Measurements from ENCODE around the gene ZNF506.

Gene ZNF506

GRCh38 chr19:19751846-19752245 is 69.7 kb downstream of the ZNF506 start:
- 89 to 93% methylated on average over 11 to 12 of the region's 12 CpGs for WGBS, 2 experiments (ENCODE audit: insufficient coverage in 2 of 2)
- Histone ChIP-seq H3K36me3 (ENCODE audit: control insufficient read depth, insufficient read depth, low read length) (no peaks in the 10 kb centered on the region), H3K4me3 (ENCODE audit: extremely low read depth, insufficient read depth, low read length, poor library complexity, severe bottlenecking) (no peak overlapping the region), H3K4me1 (ENCODE audit: control insufficient read depth, insufficient read depth, low read length, poor library complexity, severe bottlenecking) (no peaks in the 10 kb centered on the region), H3K27ac (ENCODE audit: low read depth, low read length, severe bottlenecking) (no peak overlapping the region), H3K9me3 (ENCODE audit: control insufficient read depth, low read length) (peaks cover 4% of the 10 kb centered on the region)

- Histone ChIP-seq H3K9me3 (ENCODE audit: control insufficient read depth, low read length) (peaks cover 4% of the 10 kb centered on the region), H3K4me1 (ENCODE audit: control insufficient read depth, insufficient read depth, low read length, poor library complexity, severe bottlenecking) (no peaks in the 10 kb centered on the region), H3K4me3 (ENCODE audit: extremely low read depth, insufficient read depth, low read length, poor library complexity, severe bottlenecking) (no peak overlapping the region), H3K36me3 (ENCODE audit: control insufficient read depth, insufficient read depth, low read length) (no peaks in the 10 kb centered on the region), H3K27ac (ENCODE audit: low read depth, low read length, severe bottlenecking) (no peak overlapping the region)
- 93 to 94% methylated on average over 38 to 39 of the region's 40 CpGs for WGBS, 2 experiments (ENCODE audit: insufficient coverage in 2 of 2)
Measured at GRCh38 chr19:19750842-19751790, 70.4 kb downstream of the ZNF506 start.

DNA sequence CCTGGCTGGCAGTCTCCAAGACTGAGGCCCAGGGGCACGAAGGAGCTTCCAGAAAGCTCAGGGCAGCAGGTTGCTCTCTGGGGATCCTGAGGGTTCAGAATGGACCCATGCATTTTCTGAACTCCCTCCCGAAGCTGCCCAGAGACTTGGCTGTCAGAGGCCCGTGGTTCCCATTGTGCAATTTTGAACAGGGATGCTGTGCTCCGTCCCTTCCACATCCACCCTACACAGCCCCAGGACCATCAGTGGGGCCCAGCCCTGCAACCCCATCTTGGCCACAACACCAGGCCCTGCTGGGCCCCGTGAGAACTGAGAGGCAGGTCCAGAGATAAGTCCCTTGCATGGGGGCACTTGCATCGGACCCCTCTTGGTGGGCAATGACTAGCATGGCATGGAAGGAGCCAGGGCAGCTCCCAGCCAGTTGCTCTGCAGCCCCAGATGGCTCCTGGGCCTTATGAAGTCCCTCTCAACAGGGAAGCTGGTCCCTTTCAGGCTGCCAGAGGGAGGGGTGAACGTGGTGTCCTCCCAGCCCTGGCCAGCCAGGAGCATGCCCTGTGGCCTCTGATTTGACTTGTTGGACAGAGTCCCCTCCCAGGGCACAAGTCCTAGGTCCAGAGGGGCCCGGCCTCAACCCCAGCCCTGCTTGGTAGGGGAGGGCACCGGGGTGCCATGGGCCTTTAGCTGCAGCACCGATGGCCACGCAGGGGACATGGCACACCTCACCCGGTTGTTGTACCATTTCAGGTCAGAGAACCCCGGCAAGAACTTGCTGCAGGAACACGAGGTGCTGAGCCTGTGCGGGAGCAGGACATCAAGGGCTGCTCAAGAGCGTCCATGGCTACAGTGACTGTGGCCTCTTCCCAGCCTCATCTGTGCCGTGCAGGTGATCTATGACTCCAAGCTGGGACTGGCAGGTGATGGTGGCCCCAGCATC is 71.4 kb downstream of the ZNF506 start:
- Histone ChIP-seq H3K4me3 (ENCODE audit: extremely low read depth, insufficient read depth, low read length, poor library complexity, severe bottlenecking) (no peak overlapping the region), H3K36me3 (ENCODE audit: control insufficient read depth, insufficient read depth, low read length) (no peaks in the 10 kb centered on the region), H3K9me3 (ENCODE audit: control insufficient read depth, low read length) (no peaks in the 10 kb centered on the region), H3K4me1 (ENCODE audit: control insufficient read depth, insufficient read depth, low read length, poor library complexity, severe bottlenecking) (no peaks in the 10 kb centered on the region), H3K27ac (ENCODE audit: low read depth, low read length, severe bottlenecking) (no peak overlapping the region)
- WGBS, 2 experiments (ENCODE audit: insufficient coverage in 2 of 2), result 86 to 89% methylated on average over 17 of the region's 17 CpGs

GRCh38 chr19:19749117-19749907 is 72.2 kb downstream of the ZNF506 start:
- H3K27ac ChIP-seq (ENCODE audit: low read depth, low read length, severe bottlenecking), result no peak overlapping the region
- 81 to 86% methylated on average over 12 to 13 of the region's 13 CpGs for WGBS, 2 experiments (ENCODE audit: insufficient coverage in 2 of 2)
- no peaks in the 10 kb centered on the region for H3K36me3 ChIP-seq (ENCODE audit: control insufficient read depth, insufficient read depth, low read length)

GRCh38 chr19:19748249-19748938 is 73.2 kb downstream of the ZNF506 start:
- WGBS, 2 experiments (ENCODE audit: insufficient coverage in 2 of 2), result 84 to 87% methylated on average over 5 to 9 of the region's 9 CpGs
- Histone ChIP-seq H3K9me3 (ENCODE audit: control insufficient read depth, low read length) (no peaks in the 10 kb centered on the region), H3K4me1 (ENCODE audit: control insufficient read depth, insufficient read depth, low read length, poor library complexity, severe bottlenecking) (no peaks in the 10 kb centered on the region), H3K4me3 (ENCODE audit: extremely low read depth, insufficient read depth, low read length, poor library complexity, severe bottlenecking) (no peak overlapping the region), H3K27ac (ENCODE audit: low read depth, low read length, severe bottlenecking) (no peak overlapping the region), H3K36me3 (ENCODE audit: control insufficient read depth, insufficient read depth, low read length) (no peaks in the 10 kb centered on the region)

More at GRCh38 chr19:19749117-19749907, 72.2 kb downstream of the ZNF506 start:
- H3K4me3 ChIP-seq (ENCODE audit: extremely low read depth, insufficient read depth, low read length, poor library complexity, severe bottlenecking), result no peak overlapping the region
- no peaks in the 10 kb centered on the region for H3K4me1 ChIP-seq (ENCODE audit: control insufficient read depth, insufficient read depth, low read length, poor library complexity, severe bottlenecking)
- H3K9me3 ChIP-seq (ENCODE audit: control insufficient read depth, low read length), result no peaks in the 10 kb centered on the region

GRCh38 chr19:19747357-19748220 is 74.0 kb downstream of the ZNF506 start:
- 81 to 97% methylated on average over 8 to 11 of the region's 13 CpGs for WGBS, 2 experiments (ENCODE audit: insufficient coverage in 2 of 2)
- Histone ChIP-seq H3K36me3 (ENCODE audit: control insufficient read depth, insufficient read depth, low read length) (no peaks in the 10 kb centered on the region), H3K4me3 (ENCODE audit: extremely low read depth, insufficient read depth, low read length, poor library complexity, severe bottlenecking) (no peak overlapping the region), H3K27ac (ENCODE audit: low read depth, low read length, severe bottlenecking) (no peak overlapping the region), H3K9me3 (ENCODE audit: control insufficient read depth, low read length) (no peaks in the 10 kb centered on the region), H3K4me1 (ENCODE audit: control insufficient read depth, insufficient read depth, low read length, poor library complexity, severe bottlenecking) (no peaks in the 10 kb centered on the region)

DNA sequence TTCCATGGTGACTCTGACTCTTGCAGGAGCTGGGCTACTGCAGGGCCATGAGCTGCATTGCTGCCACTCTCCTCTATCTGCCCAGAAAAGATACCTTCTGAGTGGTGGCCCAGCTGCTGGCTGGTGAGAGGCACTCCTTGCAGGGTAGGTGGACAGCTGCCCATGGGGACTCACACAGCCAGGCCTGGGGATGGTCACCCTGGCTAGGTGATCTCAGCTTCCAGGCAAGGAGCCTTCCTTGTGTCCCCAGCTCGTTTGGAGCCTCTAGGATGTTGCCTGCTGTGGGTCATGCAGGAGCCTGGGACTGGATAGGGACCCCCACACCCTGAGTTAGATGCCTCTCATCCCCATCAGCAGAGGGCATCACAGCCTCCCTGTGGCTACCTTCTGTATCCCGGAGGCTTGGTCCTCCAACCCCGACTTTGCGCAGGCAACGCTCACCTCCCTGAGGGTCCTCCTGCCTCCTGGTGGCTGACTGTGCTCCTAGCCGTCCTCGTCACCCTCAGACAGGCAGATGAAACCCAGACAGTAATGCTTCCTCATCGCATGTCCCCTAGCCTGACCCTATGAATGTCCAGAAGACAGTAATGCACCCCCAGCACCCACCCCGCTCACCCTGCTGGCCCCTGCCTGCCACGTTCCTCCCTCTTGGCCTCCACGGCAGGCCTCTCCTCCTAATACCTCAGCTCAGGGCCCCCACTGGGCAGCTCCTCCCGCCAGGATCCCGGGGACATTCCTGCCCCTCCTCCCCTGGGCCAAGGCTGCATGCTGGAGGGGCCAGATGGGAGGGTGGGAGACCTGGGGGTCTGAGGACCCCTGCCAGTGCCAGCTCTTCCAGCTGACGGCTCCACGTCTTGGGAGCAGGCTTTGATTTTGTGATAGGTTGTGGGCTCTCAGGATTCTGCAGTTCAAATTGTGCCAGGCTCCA is 75.0 kb downstream of the ZNF506 start:
- no peak overlapping the region for H3K4me3 ChIP-seq (ENCODE audit: extremely low read depth, insufficient read depth, low read length, poor library complexity, severe bottlenecking)
- no peaks in the 10 kb centered on the region for H3K36me3 ChIP-seq (ENCODE audit: control insufficient read depth, insufficient read depth, low read length)
- H3K9me3 ChIP-seq (ENCODE audit: control insufficient read depth, low read length), result no peaks in the 10 kb centered on the region
- no peak overlapping the region for H3K27ac ChIP-seq (ENCODE audit: low read depth, low read length, severe bottlenecking)
- no peaks in the 10 kb centered on the region for H3K4me1 ChIP-seq (ENCODE audit: control insufficient read depth, insufficient read depth, low read length, poor library complexity, severe bottlenecking)
- 68 to 77% methylated on average over 13 of the region's 15 CpGs for WGBS, 2 experiments (ENCODE audit: insufficient coverage in 2 of 2)

- 88 to 92% methylated on average over 14 to 17 of the region's 17 CpGs for WGBS, 2 experiments (ENCODE audit: insufficient coverage in 2 of 2)
- H3K36me3 ChIP-seq (ENCODE audit: control insufficient read depth, insufficient read depth, low read length), result no peaks in the 10 kb centered on the region
- H3K9me3 ChIP-seq (ENCODE audit: control insufficient read depth, low read length), result no peaks in the 10 kb centered on the region
- H3K27ac ChIP-seq (ENCODE audit: low read depth, low read length, severe bottlenecking), result no peak overlapping the region
- no peak overlapping the region for H3K4me3 ChIP-seq (ENCODE audit: extremely low read depth, insufficient read depth, low read length, poor library complexity, severe bottlenecking)
- no peaks in the 10 kb centered on the region for H3K4me1 ChIP-seq (ENCODE audit: control insufficient read depth, insufficient read depth, low read length, poor library complexity, severe bottlenecking)
Measured at GRCh38 chr19:19745496-19746285, 75.9 kb downstream of the ZNF506 start.

Measured in mesodermal cell (in vitro differentiated cells).